SK-N-SH treated with all-trans-retinoic acid at 6 μM for 48 hours (cell line): ENCODE data around the gene ZBED5.

Source experiments
- ATAC-seq: fragments of 200-7000 bp; cut with Tn5 transposase; 3 replicates; pipeline ENCODE4 v1.9.1; 2020; ENCODE audit warnings: mild to moderate bottlenecking, moderate library complexity
- ARNTL ChIP-seq: fragments of 450-650 bp; formaldehyde crosslinking; IDR thresholded peaks from 2 replicates; pipeline ENCODE4 v1.5.0; 2020; ENCODE audit warnings: low read depth, mild to moderate bottlenecking, moderate library complexity, borderline replicate concordance
- BACH2 ChIP-seq: fragments of 250-450 bp; sonication (Bioruptor Pico); IDR thresholded peaks from 2 replicates; pipeline ENCODE4 v1.9.0; 2021; ENCODE audit warnings: mild to moderate bottlenecking, borderline replicate concordance
- CSDC2 ChIP-seq: fragments of 250-450 bp; sonication (Bioruptor Pico); IDR thresholded peaks from 2 replicates; pipeline ENCODE4 v1.5.0; 2020; ENCODE audit warnings: mild to moderate bottlenecking, moderate library complexity
- GLIS3 ChIP-seq: fragments of 250-450 bp; sonication (Bioruptor Pico); IDR thresholded peaks from 2 replicates; pipeline ENCODE4 v1.5.0; 2020; ENCODE audit warnings: mild to moderate bottlenecking, moderate library complexity
- ISL1 ChIP-seq: fragments of 250-450 bp; sonication (Bioruptor Pico); IDR thresholded peaks from 2 replicates; pipeline ENCODE4 v2.1.2; 2022; ENCODE audit warnings: mild to moderate bottlenecking, moderate library complexity
- OSR1 ChIP-seq: fragments of 250-450 bp; sonication (Bioruptor Pico); IDR thresholded peaks from 2 replicates; pipeline ENCODE4 v1.8.0; 2022; ENCODE audit warnings: moderate library complexity, mild to moderate bottlenecking, inconsistent platforms
- PPARA ChIP-seq: fragments of 250-450 bp; sonication (Bioruptor Pico); IDR thresholded peaks from 2 replicates; pipeline ENCODE4 v1.5.0; 2020; ENCODE audit warnings: mild to moderate bottlenecking, borderline replicate concordance
- RARB ChIP-seq: fragments of 250-450 bp; sonication (Bioruptor Pico); IDR thresholded peaks from 2 replicates; pipeline ENCODE4 v1.8.0; 2021; ENCODE audit warnings: mild to moderate bottlenecking, moderate library complexity
- SNAI2 ChIP-seq: fragments of 250-450 bp; sonication (Bioruptor Pico); IDR thresholded peaks from 2 replicates; pipeline ENCODE4 v1.5.0; 2020; ENCODE audit warnings: mild to moderate bottlenecking, moderate library complexity
- TCF4 ChIP-seq: fragments of 250-450 bp; sonication (Bioruptor Pico); IDR thresholded peaks from 2 replicates; pipeline ENCODE4 v1.8.0; 2021; ENCODE audit warnings: mild to moderate bottlenecking, moderate library complexity, borderline replicate concordance
- TOX ChIP-seq: fragments of 250-450 bp; sonication (Bioruptor Pico); IDR thresholded peaks from 2 replicates; pipeline ENCODE4 v1.8.0; 2021; ENCODE audit warnings: mild to moderate bottlenecking, moderate library complexity, borderline replicate concordance
- ZC3H10 ChIP-seq: fragments of 250-450 bp; sonication (Bioruptor Pico); IDR thresholded peaks from 2 replicates; pipeline ENCODE4 v1.5.1; 2021; ENCODE audit warnings: mild to moderate bottlenecking, moderate library complexity
- ZFP3 ChIP-seq: fragments of 250-450 bp; sonication (Bioruptor Pico); IDR thresholded peaks from 2 replicates; pipeline ENCODE4 v1.5.0; 2020; ENCODE audit warnings: mild to moderate bottlenecking, moderate library complexity
- ZFP30 ChIP-seq: fragments of 450-650 bp; formaldehyde crosslinking; IDR thresholded peaks from 2 replicates; pipeline ENCODE4 v1.5.0; 2022; ENCODE audit warnings: mild to moderate bottlenecking, moderate library complexity
- ZNF565 ChIP-seq: fragments of 450-650 bp; formaldehyde crosslinking; conservative IDR thresholded peaks from 2 replicates; pipeline ENCODE4 v1.5.0; 2020; ENCODE audit warnings: low read depth, mild to moderate bottlenecking, moderate library complexity
- ZNF70 ChIP-seq: fragments of 450-650 bp; formaldehyde crosslinking; IDR thresholded peaks from 2 replicates; pipeline ENCODE4 v1.5.0; 2020; ENCODE audit warnings: mild to moderate bottlenecking, moderate library complexity
- ZNF8 ChIP-seq: fragments of 450-650 bp; formaldehyde crosslinking; IDR thresholded peaks from 2 replicates; pipeline ENCODE4 v1.5.0; 2020; ENCODE audit warnings: mild to moderate bottlenecking, moderate library complexity
- TF ChIP-seq, protein P1 (sequence below): fragments of 250-450 bp; sonication (Bioruptor Pico); IDR thresholded peaks from 2 replicates; pipeline ENCODE4 v1.5.0; 2020; ENCODE audit warnings: mild to moderate bottlenecking, moderate library complexity
- TF ChIP-seq, protein P2 (sequence below): fragments of 250-450 bp; sonication (Bioruptor Pico); IDR thresholded peaks from 2 replicates; pipeline ENCODE4 v1.5.1; 2021; ENCODE audit warnings: mild to moderate bottlenecking, moderate library complexity
- TF ChIP-seq, protein P3 (sequence below): fragments of 250-450 bp; sonication (Bioruptor Pico); IDR thresholded peaks from 2 replicates; pipeline ENCODE4 v1.5.1; 2020; ENCODE audit warnings: low read depth, mild to moderate bottlenecking, moderate library complexity
- TF ChIP-seq, protein P4 (sequence below): fragments of 250-450 bp; sonication (Bioruptor Pico); IDR thresholded peaks from 2 replicates; pipeline ENCODE4 v1.8.0; 2020; ENCODE audit warnings: mild to moderate bottlenecking, moderate library complexity, borderline replicate concordance

Gene ZBED5

DNA sequence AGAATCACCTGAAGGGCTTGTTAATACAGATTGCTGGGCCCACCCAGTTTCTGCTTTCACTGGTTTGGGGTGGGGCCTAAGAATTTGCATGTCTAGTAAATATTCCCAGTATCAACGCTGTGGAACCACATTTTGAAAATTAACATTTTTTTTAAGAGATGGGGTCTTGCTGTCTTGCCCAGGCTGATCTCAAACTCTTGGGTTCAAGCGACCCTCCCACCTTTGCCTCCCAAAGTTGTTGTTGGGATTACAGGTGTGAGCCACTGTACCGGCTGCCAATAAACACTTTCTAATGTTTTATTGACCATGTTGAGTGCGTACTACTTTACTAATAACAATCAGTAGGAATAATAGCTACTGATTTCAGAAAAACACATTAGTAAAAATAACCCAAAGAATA, 51.6 kb downstream of the ZBED5 start:
- no peak for ATAC-seq
- no peak for TF ChIP-seq TOX (CRISPR knock-in tag)
- TF ChIP-seq ZNF70, result no peak
- TF ChIP-seq, protein P1, sequence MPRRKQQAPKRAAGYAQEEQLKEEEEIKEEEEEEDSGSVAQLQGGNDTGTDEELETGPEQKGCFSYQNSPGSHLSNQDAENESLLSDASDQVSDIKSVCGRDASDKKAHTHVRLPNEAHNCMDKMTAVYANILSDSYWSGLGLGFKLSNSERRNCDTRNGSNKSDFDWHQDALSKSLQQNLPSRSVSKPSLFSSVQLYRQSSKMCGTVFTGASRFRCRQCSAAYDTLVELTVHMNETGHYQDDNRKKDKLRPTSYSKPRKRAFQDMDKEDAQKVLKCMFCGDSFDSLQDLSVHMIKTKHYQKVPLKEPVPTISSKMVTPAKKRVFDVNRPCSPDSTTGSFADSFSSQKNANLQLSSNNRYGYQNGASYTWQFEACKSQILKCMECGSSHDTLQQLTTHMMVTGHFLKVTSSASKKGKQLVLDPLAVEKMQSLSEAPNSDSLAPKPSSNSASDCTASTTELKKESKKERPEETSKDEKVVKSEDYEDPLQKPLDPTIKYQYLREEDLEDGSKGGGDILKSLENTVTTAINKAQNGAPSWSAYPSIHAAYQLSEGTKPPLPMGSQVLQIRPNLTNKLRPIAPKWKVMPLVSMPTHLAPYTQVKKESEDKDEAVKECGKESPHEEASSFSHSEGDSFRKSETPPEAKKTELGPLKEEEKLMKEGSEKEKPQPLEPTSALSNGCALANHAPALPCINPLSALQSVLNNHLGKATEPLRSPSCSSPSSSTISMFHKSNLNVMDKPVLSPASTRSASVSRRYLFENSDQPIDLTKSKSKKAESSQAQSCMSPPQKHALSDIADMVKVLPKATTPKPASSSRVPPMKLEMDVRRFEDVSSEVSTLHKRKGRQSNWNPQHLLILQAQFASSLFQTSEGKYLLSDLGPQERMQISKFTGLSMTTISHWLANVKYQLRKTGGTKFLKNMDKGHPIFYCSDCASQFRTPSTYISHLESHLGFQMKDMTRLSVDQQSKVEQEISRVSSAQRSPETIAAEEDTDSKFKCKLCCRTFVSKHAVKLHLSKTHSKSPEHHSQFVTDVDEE (CRISPR knock-in tag), result no peak
- TF ChIP-seq CSDC2, result no peak
- TF ChIP-seq ZFP30 (CRISPR knock-in tag), result no peak
- TF ChIP-seq, protein P2, sequence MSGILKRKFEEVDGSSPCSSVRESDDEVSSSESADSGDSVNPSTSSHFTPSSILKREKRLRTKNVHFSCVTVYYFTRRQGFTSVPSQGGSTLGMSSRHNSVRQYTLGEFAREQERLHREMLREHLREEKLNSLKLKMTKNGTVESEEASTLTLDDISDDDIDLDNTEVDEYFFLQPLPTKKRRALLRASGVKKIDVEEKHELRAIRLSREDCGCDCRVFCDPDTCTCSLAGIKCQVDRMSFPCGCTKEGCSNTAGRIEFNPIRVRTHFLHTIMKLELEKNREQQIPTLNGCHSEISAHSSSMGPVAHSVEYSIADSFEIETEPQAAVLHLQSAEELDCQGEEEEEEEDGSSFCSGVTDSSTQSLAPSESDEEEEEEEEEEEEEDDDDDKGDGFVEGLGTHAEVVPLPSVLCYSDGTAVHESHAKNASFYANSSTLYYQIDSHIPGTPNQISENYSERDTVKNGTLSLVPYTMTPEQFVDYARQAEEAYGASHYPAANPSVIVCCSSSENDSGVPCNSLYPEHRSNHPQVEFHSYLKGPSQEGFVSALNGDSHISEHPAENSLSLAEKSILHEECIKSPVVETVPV (CRISPR knock-in tag), result no peak
- TF ChIP-seq OSR1 (CRISPR knock-in tag), result no peak
- TF ChIP-seq, all 23 proteins: peak for 0

DNA sequence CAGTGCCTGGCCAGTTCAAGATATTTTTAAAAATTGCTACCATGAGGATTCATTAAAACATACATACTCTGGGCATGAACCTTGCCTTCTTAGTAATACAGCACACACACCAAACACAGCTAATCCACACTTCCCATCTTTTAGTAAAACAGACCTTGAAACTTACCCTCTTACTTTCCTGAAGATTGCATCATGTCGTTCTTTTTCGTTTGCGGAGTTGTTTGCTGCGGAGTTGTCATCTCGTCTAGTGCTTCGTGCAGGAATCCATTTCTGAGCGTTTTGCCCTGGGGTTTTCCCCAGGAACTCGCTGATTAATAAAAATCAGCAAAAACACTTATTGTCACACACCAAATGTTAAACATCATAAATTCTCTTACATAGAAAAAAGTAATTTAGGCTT, 52.1 kb downstream of the ZBED5 start:
- ATAC-seq, result no peak
- TF ChIP-seq ZNF8 (CRISPR knock-in tag) (no peak), SNAI2 (CRISPR knock-in tag) (no peak), ZFP3 (CRISPR knock-in tag) (no peak), RARB (CRISPR knock-in tag) (no peak), PPARA (no peak), TCF4 (CRISPR knock-in tag) (no peak), ZC3H10 (no peak), OSR1 (CRISPR knock-in tag) (no peak), BACH2 (CRISPR knock-in tag) (no peak), ZNF70 (no peak), ZFP30 (CRISPR knock-in tag) (no peak), ISL1 (CRISPR knock-in tag) (no peak), CSDC2 (no peak), TOX (CRISPR knock-in tag) (no peak)
- TF ChIP-seq, protein P1 (CRISPR knock-in tag), result no peak
- TF ChIP-seq, protein P2 (CRISPR knock-in tag), result no peak

DNA sequence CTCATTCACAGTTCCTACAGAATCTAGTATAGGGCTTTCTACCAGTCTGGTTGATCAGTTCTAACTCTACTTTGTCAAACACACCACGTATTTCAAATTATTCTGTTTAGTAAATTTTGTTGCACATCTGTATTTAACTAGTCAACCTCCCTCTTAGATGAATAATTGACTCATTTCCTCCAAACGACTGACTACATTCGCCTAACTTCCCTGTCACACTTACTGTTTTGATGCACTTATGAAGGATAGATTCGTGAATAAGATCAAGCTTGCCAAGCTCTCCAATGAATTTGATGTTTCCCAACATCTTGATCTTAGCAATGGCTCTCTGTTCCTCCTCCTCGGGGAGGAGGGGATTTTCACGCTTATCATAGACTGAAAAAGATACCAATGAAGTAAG, 54.2 kb downstream of the ZBED5 start:
- no peak for ATAC-seq
- TF ChIP-seq ZNF565 (no peak), TCF4 (CRISPR knock-in tag) (no peak), PPARA (no peak), ISL1 (CRISPR knock-in tag) (no peak), ARNTL (CRISPR knock-in tag) (no peak), CSDC2 (no peak), BACH2 (CRISPR knock-in tag) (no peak), ZNF70 (no peak), ZC3H10 (no peak), ZFP30 (CRISPR knock-in tag) (no peak), ZNF8 (CRISPR knock-in tag) (no peak), OSR1 (CRISPR knock-in tag) (no peak), GLIS3 (CRISPR knock-in tag) (no peak)
- TF ChIP-seq, protein P3, sequence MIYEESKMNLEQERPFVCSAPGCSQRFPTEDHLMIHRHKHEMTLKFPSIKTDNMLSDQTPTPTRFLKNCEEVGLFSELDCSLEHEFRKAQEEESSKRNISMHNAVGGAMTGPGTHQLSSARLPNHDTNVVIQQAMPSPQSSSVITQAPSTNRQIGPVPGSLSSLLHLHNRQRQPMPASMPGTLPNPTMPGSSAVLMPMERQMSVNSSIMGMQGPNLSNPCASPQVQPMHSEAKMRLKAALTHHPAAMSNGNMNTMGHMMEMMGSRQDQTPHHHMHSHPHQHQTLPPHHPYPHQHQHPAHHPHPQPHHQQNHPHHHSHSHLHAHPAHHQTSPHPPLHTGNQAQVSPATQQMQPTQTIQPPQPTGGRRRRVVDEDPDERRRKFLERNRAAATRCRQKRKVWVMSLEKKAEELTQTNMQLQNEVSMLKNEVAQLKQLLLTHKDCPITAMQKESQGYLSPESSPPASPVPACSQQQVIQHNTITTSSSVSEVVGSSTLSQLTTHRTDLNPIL, result no peak
- TF ChIP-seq, protein P4, sequence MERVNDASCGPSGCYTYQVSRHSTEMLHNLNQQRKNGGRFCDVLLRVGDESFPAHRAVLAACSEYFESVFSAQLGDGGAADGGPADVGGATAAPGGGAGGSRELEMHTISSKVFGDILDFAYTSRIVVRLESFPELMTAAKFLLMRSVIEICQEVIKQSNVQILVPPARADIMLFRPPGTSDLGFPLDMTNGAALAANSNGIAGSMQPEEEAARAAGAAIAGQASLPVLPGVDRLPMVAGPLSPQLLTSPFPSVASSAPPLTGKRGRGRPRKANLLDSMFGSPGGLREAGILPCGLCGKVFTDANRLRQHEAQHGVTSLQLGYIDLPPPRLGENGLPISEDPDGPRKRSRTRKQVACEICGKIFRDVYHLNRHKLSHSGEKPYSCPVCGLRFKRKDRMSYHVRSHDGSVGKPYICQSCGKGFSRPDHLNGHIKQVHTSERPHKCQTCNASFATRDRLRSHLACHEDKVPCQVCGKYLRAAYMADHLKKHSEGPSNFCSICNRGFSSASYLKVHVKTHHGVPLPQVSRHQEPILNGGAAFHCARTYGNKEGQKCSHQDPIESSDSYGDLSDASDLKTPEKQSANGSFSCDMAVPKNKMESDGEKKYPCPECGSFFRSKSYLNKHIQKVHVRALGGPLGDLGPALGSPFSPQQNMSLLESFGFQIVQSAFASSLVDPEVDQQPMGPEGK (CRISPR knock-in tag), result no peak
- TF ChIP-seq, protein P1 (CRISPR knock-in tag), result no peak
